NCI-H2196 treated with DMSO at 0.1 percent for 48 hours (cell line): ENCODE results near the gene ABCA1.

Experiments
- DNase-seq: peaks from one replicate; lab custom pipeline; 2025; ENCODE audit not compliant: unreplicated experiment; lab: John Stamatoyannopoulos, UW

The ABCA1 gene

GRCh38 chr9:104805441-104805840 is 122.5 kb downstream of the ABCA1 start:
- DNase-seq = no peak

- no peak for DNase-seq
These were observed 125.0 kb downstream of the ABCA1 start for GRCh38 chr9:104802906-104803305.

DNA sequence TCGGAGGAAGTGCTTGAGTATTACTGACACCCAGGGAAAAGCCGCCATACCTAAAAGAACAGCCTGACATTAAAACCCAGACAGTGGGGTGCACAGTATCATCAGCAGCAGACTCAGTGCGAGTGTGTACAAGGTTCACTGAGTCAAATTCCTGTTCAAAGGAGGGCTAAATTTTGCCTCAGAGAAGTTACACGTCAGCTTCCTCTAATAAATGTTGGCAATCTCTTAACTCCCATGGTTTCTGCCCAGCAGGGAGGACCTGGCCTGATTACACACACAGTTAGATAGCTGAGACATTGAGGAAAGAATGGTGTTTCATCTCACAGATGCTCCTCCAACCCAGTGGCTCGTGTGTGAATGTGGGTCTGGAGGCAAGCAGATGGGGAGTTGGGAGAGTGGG is 125.8 kb downstream of the ABCA1 start:
- DNase-seq = no peak

GRCh38 chr9:104800068-104800785 is 127.7 kb downstream of the ABCA1 start:
- DNase-seq = no peak

DNA sequence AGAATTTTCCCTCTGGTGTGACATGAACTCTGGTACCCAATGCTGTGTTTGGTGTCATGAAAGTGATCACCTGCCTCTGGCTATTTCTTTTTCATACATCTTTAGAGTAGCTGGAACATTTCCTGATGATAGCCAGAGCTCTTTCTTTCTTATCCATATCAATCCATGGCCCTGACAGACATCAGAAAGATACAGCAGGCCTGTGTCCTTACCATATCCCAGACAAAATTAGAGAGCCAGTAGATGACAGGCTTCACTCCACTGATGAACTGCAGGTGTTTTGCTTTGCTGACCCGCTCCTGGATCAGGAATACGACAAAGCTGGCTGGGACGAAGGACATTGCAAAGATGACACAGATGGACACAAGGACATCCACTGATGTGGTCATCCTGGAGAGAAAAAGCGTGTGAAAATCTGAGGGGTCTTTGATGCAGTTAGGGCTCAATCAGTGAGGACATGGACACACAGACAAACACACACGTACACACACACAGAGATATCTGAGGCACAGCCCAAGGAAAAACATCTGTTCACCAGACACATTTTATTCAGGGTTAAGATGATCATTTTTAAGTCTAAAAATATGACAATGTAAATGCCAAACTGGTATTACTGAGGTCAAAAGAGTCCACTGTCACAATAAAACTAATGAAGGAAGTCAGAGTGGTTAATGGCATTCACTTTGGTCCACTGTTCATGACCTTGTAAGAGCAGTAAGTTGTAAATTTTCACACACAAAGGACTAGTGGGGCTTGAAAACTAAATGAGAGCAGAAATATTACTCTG is 129.6 kb downstream of the ABCA1 start:
- no peak for DNase-seq

- DNase-seq = no peak
These were observed 132.1 kb downstream of the ABCA1 start for GRCh38 chr9:104795857-104796256.

GRCh38 chr9:104795082-104795481 is 132.9 kb downstream of the ABCA1 start:
- DNase-seq = no peak

- DNase-seq = no peak
These were observed 133.9 kb downstream of the ABCA1 start for GRCh38 chr9:104794070-104794469.

- no peak for DNase-seq
These were observed 139.7 kb downstream of the ABCA1 start for GRCh38 chr9:104788251-104788650.

DNA sequence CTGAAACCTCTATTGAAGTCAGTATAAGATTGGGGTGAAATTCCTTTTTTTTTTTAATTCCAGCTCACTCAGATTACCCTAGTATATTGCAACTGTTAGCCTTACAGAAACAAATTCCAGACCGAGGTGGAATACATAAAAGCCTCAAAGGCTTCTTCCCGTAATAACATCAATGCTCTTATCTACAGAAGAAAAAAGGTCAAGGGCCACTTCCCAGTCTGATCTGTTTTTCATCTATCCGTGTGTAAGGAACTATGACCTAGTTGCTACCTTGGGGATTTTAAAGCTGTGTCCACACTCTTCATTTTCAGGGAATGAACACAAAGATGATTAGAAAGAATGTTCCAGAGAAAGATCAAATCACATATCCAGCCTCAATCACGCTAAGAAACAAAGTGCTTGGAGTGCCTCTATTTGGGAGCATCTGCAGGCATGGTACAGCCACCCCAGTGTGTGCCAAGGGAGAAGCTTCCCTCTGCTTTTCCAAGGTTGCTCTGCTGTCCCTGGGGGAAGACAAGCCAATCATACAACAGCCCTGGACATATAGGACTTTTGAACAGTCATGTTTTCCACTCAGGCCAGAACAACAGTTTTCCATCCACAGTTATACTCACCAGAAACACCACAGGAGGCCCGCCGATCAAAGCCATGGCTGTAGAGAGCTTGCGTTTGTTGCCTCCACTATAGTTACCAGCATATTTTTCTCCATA is 140.5 kb downstream of the ABCA1 start:
- no peak for DNase-seq

DNA sequence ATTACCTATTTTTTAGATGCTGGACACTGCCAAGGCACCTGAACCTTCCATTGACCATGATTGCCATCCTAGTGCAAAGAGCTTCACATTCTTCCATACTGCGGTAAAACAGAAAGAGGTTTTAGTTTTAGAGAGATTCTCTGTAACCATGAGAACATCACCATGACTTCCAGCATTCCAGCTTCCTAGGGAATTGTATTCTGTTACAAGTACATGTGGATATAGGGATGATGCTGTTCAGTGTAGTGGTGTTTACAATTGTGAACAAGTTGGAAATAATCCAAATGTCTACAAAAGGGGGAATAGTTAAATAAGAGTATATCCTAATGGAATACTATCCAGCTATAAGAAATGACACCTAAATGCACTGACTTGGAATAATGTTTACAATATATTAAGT is 141.7 kb downstream of the ABCA1 start:
- DNase-seq = no peak

- DNase-seq = no peak
These were observed 143.9 kb downstream of the ABCA1 start for GRCh38 chr9:104784098-104784497.

- no peak for DNase-seq
These were observed 144.4 kb downstream of the ABCA1 start for GRCh38 chr9:104783588-104783987.

DNA sequence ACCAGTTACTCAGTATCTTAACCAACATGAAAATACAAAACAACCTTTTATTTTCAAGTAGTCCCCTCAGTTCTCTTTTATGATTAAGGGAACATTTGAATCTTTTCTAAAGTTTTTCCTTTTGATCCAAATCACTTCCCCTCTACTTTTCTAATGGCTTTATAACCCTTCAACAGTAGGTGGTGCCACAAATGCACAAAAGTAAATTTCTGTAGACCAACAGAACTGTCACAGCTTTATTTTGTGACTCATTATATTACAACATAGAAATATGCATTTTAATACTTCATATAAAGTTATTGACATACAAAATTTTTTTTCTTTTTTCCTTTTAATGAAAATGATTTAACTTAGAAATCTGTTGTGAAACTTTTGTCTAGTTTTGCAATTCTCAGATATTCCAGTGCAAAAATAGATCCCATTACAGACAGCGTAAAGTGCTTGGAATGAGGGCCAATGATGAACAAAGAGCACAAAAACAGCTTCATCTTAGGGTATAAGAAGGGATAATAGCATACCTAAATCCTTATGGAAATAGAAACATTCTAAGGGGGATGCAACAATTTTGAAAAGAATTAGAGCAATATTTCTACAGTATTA is 147.1 kb downstream of the ABCA1 start:
- peak; percentile 3 for DNase-seq

GRCh38 chr9:104779946-104780535 is 147.9 kb downstream of the ABCA1 start:
- no peak for DNase-seq

GRCh38 chr9:104779334-104779733 is 148.6 kb downstream of the ABCA1 start:
- DNase-seq = no peak

DNA sequence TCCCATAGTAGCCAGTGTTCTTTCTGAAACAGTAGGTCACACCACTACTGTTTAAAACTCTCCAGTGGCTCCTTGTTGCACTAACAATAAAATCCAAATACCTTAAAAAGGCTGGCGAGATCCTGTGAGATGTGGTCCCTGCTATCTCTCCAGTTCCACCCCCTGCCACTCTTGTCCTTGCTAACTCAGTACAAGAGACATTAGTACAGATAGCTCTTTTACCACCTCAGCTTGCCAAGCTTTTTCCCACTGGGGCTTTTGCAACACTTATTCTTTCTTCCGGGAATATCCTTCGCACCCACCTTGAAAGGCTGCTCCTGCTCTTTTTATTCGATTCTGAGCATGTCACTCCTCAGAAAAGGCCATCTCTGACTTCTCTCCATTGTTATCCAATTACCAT is 149.2 kb downstream of the ABCA1 start:
- no peak for DNase-seq

- no peak for DNase-seq
These were observed 151.2 kb downstream of the ABCA1 start for GRCh38 chr9:104776797-104777196.

DNA sequence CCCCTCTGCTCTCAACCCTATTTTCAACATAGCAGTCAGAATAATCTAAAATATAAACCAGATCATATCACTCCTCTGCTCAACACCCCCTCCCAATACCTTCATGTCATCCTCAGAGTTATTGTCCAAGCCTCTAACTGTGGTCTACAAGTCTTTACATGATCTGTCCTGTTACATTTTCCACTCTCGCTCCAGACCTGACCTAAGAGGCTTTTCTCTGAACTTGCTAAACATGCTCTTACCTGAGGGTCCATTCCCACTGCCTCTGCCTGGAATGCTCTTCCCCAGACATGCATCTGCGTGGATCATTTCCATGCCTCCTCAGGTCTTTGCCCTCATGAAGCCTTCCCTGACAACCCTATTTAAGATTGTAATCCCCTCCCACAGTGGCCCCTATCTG is 152.0 kb downstream of the ABCA1 start:
- no peak for DNase-seq

GRCh38 chr9:104775574-104775936 is 152.4 kb downstream of the ABCA1 start:
- no peak for DNase-seq
